GM21529 (cell line): ENCODE results near the gene TFDP1.

Experiments used
- ATAC-seq: cut with Tn5 transposase; IDR thresholded peaks from one replicate; pipeline ENCODE4 v1.9.1; 2021; ENCODE audit not compliant: unreplicated experiment

Gene TFDP1

GRCh38 chr13:113630804-113631203 is 46.3 kb downstream of the TFDP1 start:
- no peak for ATAC-seq

- no peak for ATAC-seq
These were observed 47.0 kb downstream of the TFDP1 start for GRCh38 chr13:113631341-113632095.

- no peak for ATAC-seq
These were observed 48.3 kb downstream of the TFDP1 start for GRCh38 chr13:113632706-113633484.

GRCh38 chr13:113633485-113633873 is 48.9 kb downstream of the TFDP1 start:
- ATAC-seq, result no peak

- ATAC-seq, result no peak
These were observed 49.9 kb downstream of the TFDP1 start for GRCh38 chr13:113634279-113635047.

- no peak for ATAC-seq
These were observed 50.5 kb downstream of the TFDP1 start for GRCh38 chr13:113635048-113635420.

- ATAC-seq, result no peak
These were observed 51.2 kb downstream of the TFDP1 start for GRCh38 chr13:113635709-113636108.

- ATAC-seq, result no peak
These were observed 51.9 kb downstream of the TFDP1 start for GRCh38 chr13:113636266-113636963.

- no peak for ATAC-seq
These were observed 53.0 kb downstream of the TFDP1 start for GRCh38 chr13:113637262-113638160.

- no peak for ATAC-seq
These were observed 53.7 kb downstream of the TFDP1 start for GRCh38 chr13:113638173-113638746.

- ATAC-seq, result no peak
These were observed 54.3 kb downstream of the TFDP1 start for GRCh38 chr13:113638806-113639205.

GRCh38 chr13:113639616-113640262 is 55.2 kb downstream of the TFDP1 start:
- no peak for ATAC-seq

- ATAC-seq, result no peak
These were observed 56.9 kb downstream of the TFDP1 start for GRCh38 chr13:113641426-113641825.

GRCh38 chr13:113642563-113642962 is 58.0 kb downstream of the TFDP1 start:
- no peak for ATAC-seq

- no peak for ATAC-seq
These were observed 59.0 kb downstream of the TFDP1 start for GRCh38 chr13:113643593-113643992.

GRCh38 chr13:113644800-113645199 is 60.2 kb downstream of the TFDP1 start:
- no peak for ATAC-seq

GRCh38 chr13:113645329-113645728 is 60.8 kb downstream of the TFDP1 start:
- no peak for ATAC-seq

GRCh38 chr13:113646376-113646775 is 61.8 kb downstream of the TFDP1 start:
- ATAC-seq, result no peak

GRCh38 chr13:113646921-113647340 is 62.4 kb downstream of the TFDP1 start:
- ATAC-seq, result no peak
